Activated CD4-positive, alpha-beta T cell treated with anti-CD3 and anti-CD28 coated beads, Interleukin-2, amount 10 ng/mL, durations not matched to agents 7 days and 5 days (primary cell): ENCODE measurements around the gene SEC63. TPM values are rescaled to one million over a fixed set of nuclear protein-coding genes. Genes with fewer than 3 reads are reported as not detected.
"Not testable (repeated sequence)": the region's sequence is repeated elsewhere in the genome, so short reads cannot be mapped to it uniquely, and the experiment has no call there.

Source experiments
- CTCF ChIA-PET: fragments of 350-600 bp; sonication (Branson Sonifier 250); formaldehyde crosslinking; loops from one replicate; lab custom pipeline; 2021; ENCODE audit warnings: antibody characterized with exemption; lab: Charles Lee
- POLR2A ChIA-PET: fragments of 350-600 bp; sonication (Branson Sonifier 250); formaldehyde crosslinking; loops from one replicate; lab custom pipeline; 2021; ENCODE audit warnings: antibody characterized with exemption; lab: Charles Lee
- DNase-seq: peaks from one replicate; pipeline ENCODE4 v3.0.0-alpha.2; 2020
- H3K27ac Mint-ChIP-seq: one replicate; pipeline ENCODE4 v1.8.0; 2021; ENCODE audit warnings: mild to moderate bottlenecking, moderate library complexity, mixed read lengths
- H3K27me3 Mint-ChIP-seq: one replicate; pipeline ENCODE4 v1.8.0; 2021; ENCODE audit warnings: mixed read lengths
- H3K36me3 Mint-ChIP-seq: one replicate; pipeline ENCODE4 v1.8.0; 2021; ENCODE audit warnings: low read depth, mixed read lengths
- H3K4me1 Mint-ChIP-seq: one replicate; pipeline ENCODE4 v1.8.0; 2021; ENCODE audit warnings: mixed read lengths
- H3K4me3 Mint-ChIP-seq: one replicate; pipeline ENCODE4 v1.8.0; 2021; ENCODE audit warnings: mild to moderate bottlenecking, moderate library complexity, mixed read lengths
- H3K9me3 Mint-ChIP-seq: one replicate; pipeline ENCODE4 v1.8.0; 2021; ENCODE audit warnings: mixed read lengths
- total RNA-seq, 2 experiments: library from RNA; stranded (reverse); gene quantifications; one replicate each; pipeline ENCODE4 v1.2.3, GENCODE V29; 2021

SEC63 gene
- total RNA-seq, 2 experiments from 2014 or later = 61.7 to 67.2 TPM

DNA sequence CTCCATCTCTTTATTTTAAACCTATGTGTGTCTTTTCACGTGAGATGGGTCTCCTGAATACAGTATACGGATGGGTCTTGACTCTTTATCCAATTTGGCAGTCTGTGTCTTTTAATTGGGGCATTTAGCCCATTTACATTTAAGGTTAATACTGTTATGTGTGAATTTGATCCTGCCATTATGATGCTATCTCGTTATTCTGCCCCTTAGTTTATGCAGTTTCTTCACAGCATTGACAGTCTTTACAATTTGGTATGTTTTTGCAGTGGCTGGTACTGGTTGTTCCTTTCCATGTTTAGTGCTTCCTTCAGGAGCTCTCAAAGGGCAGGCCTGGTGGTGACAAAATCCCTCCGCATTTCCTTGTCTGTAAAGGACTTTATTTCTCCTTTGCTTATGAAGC lies 67.6 kb downstream of the SEC63 start:
- H3K36me3 Mint-ChIP-seq = peaks cover 72% of the 10 kb centered on the region
- peaks cover 15% of the 10 kb centered on the region for H3K9me3 Mint-ChIP-seq
- DNase-seq, H3K4me3 Mint-ChIP-seq, POLR2A ChIA-PET, H3K27ac Mint-ChIP-seq, CTCF ChIA-PET, H3K27me3 Mint-ChIP-seq: not testable (repeated sequence)
- peaks cover 12% of the 10 kb centered on the region for H3K4me1 Mint-ChIP-seq

GRCh38 chr6:107885950-107886349 lies 72.1 kb downstream of the SEC63 start:
- CTCF ChIA-PET = interaction anchor here (0.5 kb wide), 1 partner anchor 45 kb away, joined by 3 read pairs; no protein-coding TSS in a partner anchor
- POLR2A ChIA-PET = not testable (repeated sequence)

DNA sequence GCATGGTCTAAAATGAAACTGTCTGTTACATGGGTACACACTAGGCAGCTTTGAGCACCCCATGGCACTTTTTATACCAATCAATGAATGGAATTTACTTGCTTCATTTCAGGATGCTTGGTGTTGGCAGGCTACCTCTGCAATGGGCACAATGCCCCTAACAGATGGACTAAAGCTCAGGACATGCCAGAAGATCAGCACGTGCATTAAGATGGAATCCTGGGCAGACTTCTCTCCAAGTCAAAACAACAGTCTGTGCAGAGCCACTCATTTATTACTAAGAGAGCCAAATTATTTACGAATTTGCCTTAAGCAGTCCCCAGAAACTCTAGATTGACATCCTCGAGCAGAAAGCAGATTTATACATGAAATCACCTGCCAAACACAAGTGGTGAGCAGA lies 78.1 kb downstream of the SEC63 start:
- ChIA-PET POLR2A (interaction anchor here (0.7 kb wide), 1 partner anchor 85 kb away, joined by 3 read pairs; no protein-coding TSS in a partner anchor), CTCF (no interaction called here)
- no peak for DNase-seq
- Mint-ChIP-seq H3K27ac (no peak overlapping the region), H3K4me3 (no peak overlapping the region), H3K36me3 (peaks cover 34% of the 10 kb centered on the region), H3K4me1 (no peaks in the 10 kb centered on the region), H3K27me3 (no peaks in the 10 kb centered on the region), H3K9me3 (no peaks in the 10 kb centered on the region)

More at GRCh38 chr6:107885950-107886349, 72.1 kb downstream of the SEC63 start:
- not testable (repeated sequence) for H3K27me3 Mint-ChIP-seq, H3K4me1 Mint-ChIP-seq, H3K4me3 Mint-ChIP-seq, H3K27ac Mint-ChIP-seq, DNase-seq
- Mint-ChIP-seq H3K9me3 (peaks cover 13% of the 10 kb centered on the region), H3K36me3 (peaks cover 47% of the 10 kb centered on the region)

DNA sequence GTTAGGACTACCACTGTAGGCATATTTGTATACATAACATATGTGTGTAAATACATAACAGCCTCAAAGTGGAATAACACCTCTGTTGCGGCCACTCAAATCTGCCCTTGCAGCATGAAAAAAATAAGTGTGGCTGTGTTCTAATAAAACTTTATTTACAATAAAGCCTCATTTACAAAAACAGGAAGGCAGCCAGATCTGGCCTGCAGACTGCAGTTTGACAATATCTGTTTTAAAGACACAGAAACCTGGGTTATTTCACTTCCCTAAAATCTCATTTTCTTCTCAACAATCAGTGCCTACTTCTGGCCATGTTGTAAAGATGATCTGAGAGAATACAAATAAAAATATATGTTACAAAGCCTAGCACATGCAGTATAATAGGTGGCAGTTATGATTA lies 80.0 kb downstream of the SEC63 start:
- no peaks in the 10 kb centered on the region for H3K27me3 Mint-ChIP-seq
- no peaks in the 10 kb centered on the region for H3K9me3 Mint-ChIP-seq
- H3K27ac Mint-ChIP-seq = no peak overlapping the region
- POLR2A ChIA-PET = no interaction called here
- H3K36me3 Mint-ChIP-seq = peaks cover 42% of the 10 kb centered on the region
- no peak for DNase-seq
- CTCF ChIA-PET = no interaction called here
- H3K4me1 Mint-ChIP-seq = no peaks in the 10 kb centered on the region
- no peak overlapping the region for H3K4me3 Mint-ChIP-seq

GRCh38 chr6:107871976-107872375 lies 86.0 kb downstream of the SEC63 start:
- H3K27me3 Mint-ChIP-seq = no peaks in the 10 kb centered on the region
- H3K9me3 Mint-ChIP-seq = no peaks in the 10 kb centered on the region
- ChIA-PET POLR2A (no interaction called here), CTCF (no interaction called here)
- no peak overlapping the region for H3K27ac Mint-ChIP-seq
- H3K4me3 Mint-ChIP-seq = no peak overlapping the region
- H3K36me3 Mint-ChIP-seq = peaks cover 35% of the 10 kb centered on the region
- DNase-seq = no peak
- H3K4me1 Mint-ChIP-seq = peaks cover 11% of the 10 kb centered on the region

- H3K4me3 Mint-ChIP-seq, CTCF ChIA-PET, H3K27ac Mint-ChIP-seq, POLR2A ChIA-PET, H3K9me3 Mint-ChIP-seq, DNase-seq, H3K27me3 Mint-ChIP-seq: not testable (repeated sequence)
- H3K36me3 Mint-ChIP-seq = peaks cover 35% of the 10 kb centered on the region
- H3K4me1 Mint-ChIP-seq = peaks cover 15% of the 10 kb centered on the region
Measured at GRCh38 chr6:107871512-107871911, 86.5 kb downstream of the SEC63 start.

- H3K27ac Mint-ChIP-seq = no peak overlapping the region
- no peaks in the 10 kb centered on the region for H3K9me3 Mint-ChIP-seq
- peaks cover 33% of the 10 kb centered on the region for H3K36me3 Mint-ChIP-seq
- peaks cover 19% of the 10 kb centered on the region for H3K4me1 Mint-ChIP-seq
- ChIA-PET POLR2A (no interaction called here), CTCF (interaction anchor here (0.8 kb wide), 1 partner anchor 23 kb away, joined by 3 read pairs; no protein-coding TSS in a partner anchor)
- H3K4me3 Mint-ChIP-seq = no peak overlapping the region
- no peak for DNase-seq
- no peaks in the 10 kb centered on the region for H3K27me3 Mint-ChIP-seq
Measured at GRCh38 chr6:107871016-107871415, 87.0 kb downstream of the SEC63 start.

- H3K36me3 Mint-ChIP-seq = peaks cover 29% of the 10 kb centered on the region
- CTCF ChIA-PET = interaction anchor here (0.8 kb wide), 1 partner anchor 22 kb away, joined by 3 read pairs; no protein-coding TSS in a partner anchor
- POLR2A ChIA-PET = no interaction called here
- no peak for DNase-seq
- H3K4me1 Mint-ChIP-seq = peaks cover 19% of the 10 kb centered on the region
- no peak overlapping the region for H3K4me3 Mint-ChIP-seq
- H3K9me3 Mint-ChIP-seq = no peaks in the 10 kb centered on the region
- H3K27me3 Mint-ChIP-seq = no peaks in the 10 kb centered on the region
- H3K27ac Mint-ChIP-seq = no peak overlapping the region
Measured at GRCh38 chr6:107870381-107870780, 87.6 kb downstream of the SEC63 start.

GRCh38 chr6:107869871-107870270 lies 88.1 kb downstream of the SEC63 start:
- Mint-ChIP-seq H3K27ac (no peak overlapping the region), H3K4me1 (peaks cover 19% of the 10 kb centered on the region), H3K36me3 (peaks cover 24% of the 10 kb centered on the region), H3K27me3 (no peaks in the 10 kb centered on the region), H3K9me3 (no peaks in the 10 kb centered on the region), H3K4me3 (no peak overlapping the region)
- ChIA-PET CTCF (interaction anchor here (1.5 kb wide), 1 partner anchor 18 kb away, joined by 5 read pairs; no protein-coding TSS in a partner anchor), POLR2A (no interaction called here)
- no peak for DNase-seq

DNA sequence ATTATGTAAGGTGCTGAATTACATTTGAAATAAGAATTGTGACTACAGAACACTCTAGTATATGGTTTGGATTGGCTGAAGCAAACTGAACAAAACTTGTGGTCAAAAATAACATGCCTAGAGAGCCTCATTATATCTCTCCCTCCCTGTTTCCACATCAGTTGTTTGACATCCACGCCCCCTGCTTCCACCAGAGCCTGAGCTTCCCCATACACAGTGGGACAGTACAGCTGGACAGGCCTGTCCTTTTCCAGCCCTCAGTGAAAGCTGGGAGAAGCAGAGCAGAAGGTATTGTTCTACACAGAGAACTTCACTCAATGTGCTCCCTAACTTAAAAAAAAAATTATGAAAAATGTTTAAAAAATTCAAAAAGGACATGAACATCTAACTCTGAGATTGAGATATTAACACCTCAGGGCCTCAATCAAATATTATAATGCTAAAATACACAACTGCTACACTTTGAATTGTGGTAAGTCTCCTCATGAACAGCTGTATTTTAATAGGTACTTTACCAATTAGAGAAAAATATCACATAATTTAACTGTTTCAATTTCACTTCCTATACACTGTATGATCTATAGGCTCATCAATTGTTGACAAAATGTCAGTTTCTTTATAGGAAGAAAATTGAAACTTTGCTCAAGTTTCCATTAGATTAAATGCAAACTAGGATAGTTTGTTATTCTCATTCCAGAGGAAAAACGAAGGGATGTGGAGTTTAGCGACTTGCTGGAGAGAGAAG lies 89.0 kb downstream of the SEC63 start:
- H3K9me3 Mint-ChIP-seq = no peaks in the 10 kb centered on the region
- DNase-seq = no peak
- no peak overlapping the region for H3K27ac Mint-ChIP-seq
- H3K4me1 Mint-ChIP-seq = peaks cover 19% of the 10 kb centered on the region
- peaks cover 21% of the 10 kb centered on the region for H3K36me3 Mint-ChIP-seq
- H3K27me3 Mint-ChIP-seq = no peaks in the 10 kb centered on the region
- ChIA-PET POLR2A (no interaction called here), CTCF (interaction anchor here (0.5 to 1.6 kb wide), 4 partner anchors 18 to 336 kb away, joined by 3 to 5 read pairs (median 4); no protein-coding TSS in a partner anchor)
- no peak overlapping the region for H3K4me3 Mint-ChIP-seq

- Mint-ChIP-seq H3K27me3 (no peaks in the 10 kb centered on the region), H3K36me3 (peaks cover 12% of the 10 kb centered on the region), H3K4me1 (peaks cover 19% of the 10 kb centered on the region), H3K9me3 (no peaks in the 10 kb centered on the region), H3K27ac (no peak overlapping the region), H3K4me3 (no peak overlapping the region)
- DNase-seq = no peak
- ChIA-PET POLR2A (no interaction called here), CTCF (interaction anchor here (0.6 to 2.7 kb wide), 11 partner anchors 9 to 235 kb away, joined by 3 to 14 read pairs (median 3); no protein-coding TSS in a partner anchor)
Measured at GRCh38 chr6:107867302-107867615, 90.7 kb downstream of the SEC63 start.

- Mint-ChIP-seq H3K36me3 (peaks cover 12% of the 10 kb centered on the region), H3K27ac (no peak overlapping the region), H3K4me1 (peaks cover 19% of the 10 kb centered on the region), H3K4me3 (no peak overlapping the region), H3K27me3 (no peaks in the 10 kb centered on the region), H3K9me3 (no peaks in the 10 kb centered on the region)
- ChIA-PET POLR2A (no interaction called here), CTCF (interaction anchor here (0.6 to 2.7 kb wide), 11 partner anchors 9 to 235 kb away, joined by 3 to 14 read pairs (median 3); partner anchors contain the start of gene SCML4)
- DNase-seq = peak; percentile 64
Measured at GRCh38 chr6:107866606-107867301, 91.3 kb downstream of the SEC63 start.
